Iris pigment epithelial cell (primary cell): ENCODE results near the gene TAS2R41.
"Not testable (repeated sequence)": the region's sequence is repeated elsewhere in the genome, so short reads cannot be mapped to it uniquely, and the experiment has no call there.

Experiments
- DNase-seq: peaks from one replicate; pipeline ENCODE4 v3.0.0-alpha.2; 2011; ENCODE audit warnings: low read depth

TAS2R41 gene

GRCh38 chr7:143518941-143519340, 41.3 kb downstream of the TAS2R41 start:
- no peak for DNase-seq

GRCh38 chr7:143519411-143520131, 41.9 kb downstream of the TAS2R41 start:
- DNase-seq: peak; percentile 86

- not testable (repeated sequence) for DNase-seq
These were observed 44.7 kb downstream of the TAS2R41 start for GRCh38 chr7:143522309-143522916.
